Neural cell (in vitro differentiated cells): ENCODE results near the gene VPS26A.

Experiments
- CTCF ChIP-seq: fragments of 450-650 bp; IDR thresholded peaks from 2 replicates; pipeline ENCODE4 v1.5.1; 2014; ENCODE audit warnings: antibody characterized with exemption, mild to moderate bottlenecking, moderate library complexity; ENCODE audit not compliant: poor library complexity, severe bottlenecking
- EP300 ChIP-seq: fragments of 450-650 bp; conservative IDR thresholded peaks from 2 replicates; pipeline ENCODE4 v1.6.1; 2014; ENCODE audit warnings: antibody characterized with exemption, mild to moderate bottlenecking, moderate library complexity; ENCODE audit not compliant: poor library complexity, severe bottlenecking
- MXI1 ChIP-seq: fragments of 450-650 bp; conservative IDR thresholded peaks from 2 replicates; pipeline ENCODE4 v1.6.1; 2014; ENCODE audit warnings: antibody characterized with exemption, mild to moderate bottlenecking; ENCODE audit not compliant: poor library complexity, severe bottlenecking
- POLR2AphosphoS5 ChIP-seq: IDR thresholded peaks from 2 replicates; pipeline ENCODE4 v1.6.1; 2012
- RAD21 ChIP-seq: fragments of 450-650 bp; conservative IDR thresholded peaks from 2 replicates; pipeline ENCODE4 v1.6.1; 2014; ENCODE audit warnings: antibody characterized with exemption, mild to moderate bottlenecking, moderate library complexity
- REST ChIP-seq: IDR thresholded peaks from 2 replicates; pipeline ENCODE4 v1.6.1; 2012; ENCODE audit warnings: borderline replicate concordance

- no peak for TF ChIP-seq RAD21
- TF ChIP-seq MXI1, result no peak
- TF ChIP-seq CTCF, result no peak
- no peak for TF ChIP-seq REST
- TF ChIP-seq POLR2AphosphoS5, result no peak
- TF ChIP-seq EP300, result no peak
Measured at GRCh38 chr10:69088471-69088769, 35.6 kb upstream of the VPS26A start.
